ENCODE data around the gene DSCAM.

The DSCAM gene

GRCh38 chr21:40534886-40535285 lies 312.1 kb downstream of the DSCAM start:
- DNase-seq, result no peak

DNA sequence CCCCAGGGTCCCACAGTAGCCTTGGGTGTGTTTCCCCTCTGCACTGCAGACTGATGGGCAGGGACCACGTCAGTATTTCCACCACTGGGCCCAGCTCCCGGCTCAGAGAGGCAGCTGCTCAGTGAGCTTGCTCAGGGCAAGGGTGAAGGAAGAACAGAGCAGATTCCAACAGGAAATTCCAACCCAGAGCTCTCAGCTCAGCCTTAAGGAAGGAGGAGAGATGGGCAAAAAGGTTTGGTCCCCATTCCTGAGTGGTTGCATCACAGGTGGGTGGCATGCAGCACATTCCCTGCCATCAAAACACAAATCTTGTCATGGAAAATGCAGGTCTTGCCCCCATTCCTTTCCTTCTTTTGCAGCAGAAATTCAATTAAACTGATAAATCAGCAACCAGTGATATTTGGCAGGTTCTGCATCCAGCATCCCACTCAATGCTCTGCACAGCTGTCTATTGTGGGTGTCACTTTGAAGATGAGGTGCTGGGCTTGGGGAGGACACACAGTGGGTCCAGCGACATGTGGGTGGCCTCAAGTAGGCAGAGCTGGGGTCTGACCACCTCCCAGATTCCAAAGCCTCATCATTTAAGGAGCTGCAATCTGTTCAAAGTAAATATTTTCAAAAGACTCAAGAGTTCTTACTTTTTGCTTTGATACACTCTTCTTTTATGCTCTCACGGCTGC lies 315.4 kb downstream of the DSCAM start:
- peak; percentile 29 for DNase-seq

DNA sequence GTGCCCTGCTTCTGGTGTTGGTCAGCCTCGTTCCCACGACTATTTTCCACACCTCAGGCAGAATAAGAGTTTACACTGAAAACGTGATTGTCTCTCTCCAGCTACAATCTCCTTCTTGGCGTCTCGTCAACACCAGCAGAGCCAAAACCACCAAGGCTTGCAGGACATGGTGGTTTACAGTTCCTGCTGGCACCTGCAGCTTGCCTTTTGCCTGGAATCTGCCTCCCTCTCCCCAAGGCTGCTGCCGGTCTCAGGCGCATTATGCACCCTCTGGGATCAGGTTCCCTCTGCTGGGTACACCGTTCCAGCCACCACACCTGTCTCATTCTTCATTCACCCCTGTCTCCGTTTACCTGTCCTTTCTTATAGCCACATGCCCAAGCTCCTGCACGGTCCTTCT lies 315.9 kb downstream of the DSCAM start:
- DNase-seq, result no peak

DNA sequence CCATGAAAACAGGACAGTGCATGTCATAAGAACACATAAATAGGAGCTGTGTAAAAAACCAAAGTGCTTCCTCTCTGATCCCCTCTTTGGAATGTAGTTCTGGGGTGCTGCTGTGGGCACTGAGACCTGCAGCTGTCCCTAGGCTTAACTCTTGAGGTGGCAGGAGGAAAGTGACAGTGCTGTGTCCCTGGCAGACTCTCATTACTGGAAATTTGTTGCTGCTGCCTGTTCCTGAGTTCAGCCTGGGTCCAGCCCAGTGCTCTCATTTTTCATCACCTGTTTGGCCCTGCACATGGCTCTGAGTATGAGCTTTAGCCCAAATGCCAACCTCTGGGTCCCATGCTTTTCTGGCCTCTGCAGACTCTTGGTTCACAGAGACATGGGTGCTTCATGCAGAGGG lies 329.3 kb downstream of the DSCAM start:
- no peak for DNase-seq

- peak; percentile 7 for DNase-seq
Observed at GRCh38 chr21:40516335-40516734, 330.6 kb downstream of the DSCAM start.

DNA sequence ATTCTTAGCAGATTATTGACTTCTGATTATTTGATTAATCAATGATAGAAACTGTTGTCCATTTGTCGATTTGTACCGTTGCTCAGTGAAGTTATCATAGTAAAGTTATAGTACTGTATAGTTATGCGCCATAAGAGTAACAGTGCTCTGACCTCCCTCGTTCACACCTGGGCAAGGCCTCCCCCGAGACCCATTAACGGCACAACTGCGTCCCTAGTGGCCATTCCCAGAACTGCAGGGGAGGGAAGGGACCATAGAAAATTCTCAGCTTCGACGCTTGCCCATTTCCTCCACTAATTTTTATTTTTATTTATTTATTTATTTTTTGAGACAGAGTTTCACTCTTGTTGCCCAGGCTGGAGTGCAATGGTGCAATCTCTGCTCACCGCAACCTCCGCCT lies 334.4 kb downstream of the DSCAM start:
- DNase-seq, result no peak

- DNase-seq, result peak; percentile 83
Observed at GRCh38 chr21:40507978-40508377, 339.0 kb downstream of the DSCAM start.

GRCh38 chr21:40505681-40506080 lies 341.3 kb downstream of the DSCAM start:
- DNase-seq, result peak; percentile 65

GRCh38 chr21:40505244-40505643 lies 341.7 kb downstream of the DSCAM start:
- DNase-seq, result no peak

GRCh38 chr21:40504825-40505224 lies 342.1 kb downstream of the DSCAM start:
- no peak for DNase-seq

DNA sequence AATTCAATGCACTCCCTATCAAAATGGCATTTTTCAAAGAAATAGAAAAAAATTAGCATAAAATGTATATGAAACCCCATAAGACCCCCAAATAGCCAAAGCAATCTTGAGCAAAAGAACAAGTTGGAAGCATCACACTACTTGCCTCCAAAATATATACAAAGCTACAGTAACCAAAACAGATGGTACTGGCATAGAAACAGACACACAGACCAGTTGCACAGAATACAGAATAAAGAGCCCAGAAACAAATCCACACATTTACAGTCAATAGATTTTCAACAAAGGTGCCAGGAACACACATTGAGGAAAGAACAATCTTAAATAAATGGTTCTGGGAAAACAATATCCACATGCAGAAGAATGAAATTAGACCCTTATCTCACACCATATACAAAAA lies 350.8 kb downstream of the DSCAM start:
- no peak for DNase-seq

- no peak for DNase-seq
Observed at GRCh38 chr21:40490408-40490807, 356.6 kb downstream of the DSCAM start.

GRCh38 chr21:40489001-40489400 lies 358.0 kb downstream of the DSCAM start:
- DNase-seq, result no peak

DNA sequence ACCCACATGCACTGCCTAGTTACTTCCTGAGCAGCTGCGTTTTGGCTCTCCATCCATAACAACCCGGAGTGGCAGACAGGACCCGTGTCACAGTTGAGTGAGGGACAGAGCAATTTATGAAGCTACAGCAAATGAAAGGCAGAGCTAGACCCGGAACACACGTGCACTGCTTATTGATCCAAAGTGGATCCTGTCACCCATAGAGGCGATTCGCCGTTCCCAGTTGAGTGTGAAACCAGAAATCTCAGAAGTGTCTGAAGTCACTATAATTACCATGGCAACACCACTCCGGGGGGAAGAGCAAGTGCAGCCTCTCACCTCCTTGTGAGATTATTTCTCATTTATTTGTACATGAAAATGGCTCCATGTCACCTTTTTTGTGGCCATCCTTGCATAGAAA lies 365.2 kb downstream of the DSCAM start:
- no peak for DNase-seq

GRCh38 chr21:40474513-40474912 lies 372.4 kb downstream of the DSCAM start:
- no peak for DNase-seq

GRCh38 chr21:40472013-40472412 lies 374.9 kb downstream of the DSCAM start:
- peak; percentile 53 for DNase-seq

- peak; percentile 8 for DNase-seq
Observed at GRCh38 chr21:40471103-40471502, 375.9 kb downstream of the DSCAM start.

DNA sequence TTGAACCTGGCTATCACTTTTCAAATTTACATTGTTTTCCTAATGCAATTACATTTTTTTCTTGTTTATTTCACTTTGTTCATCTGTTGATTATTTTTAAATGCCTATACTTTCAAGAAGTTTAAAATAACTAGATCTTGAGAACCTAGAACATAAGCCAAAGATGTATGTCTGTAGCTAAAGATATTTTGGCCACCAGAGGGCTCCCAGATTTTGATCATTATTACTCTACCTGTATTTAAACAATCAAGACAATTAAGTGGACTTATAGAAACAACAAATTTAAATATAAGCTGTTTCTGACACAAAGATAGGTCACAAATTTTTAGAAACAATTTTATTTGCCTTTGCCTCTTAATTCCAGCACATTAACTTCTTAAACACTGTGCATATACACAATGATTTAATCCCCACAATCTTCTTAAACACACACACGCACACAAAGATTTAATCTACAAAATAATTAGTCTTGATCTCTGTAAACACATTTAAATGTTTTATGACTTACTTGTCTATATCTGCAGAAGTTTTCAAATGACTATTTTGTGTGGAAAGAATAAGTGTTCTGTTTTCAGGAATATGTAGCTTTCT lies 380.0 kb downstream of the DSCAM start:
- DNase-seq, result peak; percentile 26

GRCh38 chr21:40465382-40465781 lies 381.6 kb downstream of the DSCAM start:
- no peak for DNase-seq

- no peak for DNase-seq
Observed at GRCh38 chr21:40463176-40463575, 383.8 kb downstream of the DSCAM start.

DNA sequence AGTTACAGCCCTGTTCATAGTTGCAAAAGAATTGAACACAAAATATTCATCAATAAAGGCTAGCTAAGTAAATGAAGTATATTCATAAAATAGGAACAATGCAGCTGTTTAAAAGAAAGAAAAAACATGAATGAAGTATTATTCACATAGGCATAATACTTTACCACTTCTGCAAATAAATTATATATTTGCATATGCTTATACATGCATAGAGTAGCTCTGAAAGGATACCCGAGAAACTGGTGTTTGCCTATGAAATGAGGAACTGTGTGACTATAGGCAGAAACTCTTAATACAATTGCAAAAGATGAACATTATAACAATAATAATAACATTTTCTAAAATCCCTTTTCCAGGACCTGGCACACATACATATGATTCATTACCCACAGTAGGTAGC lies 385.9 kb downstream of the DSCAM start:
- no peak for DNase-seq

GRCh38 chr21:40457741-40458140 lies 389.2 kb downstream of the DSCAM start:
- no peak for DNase-seq

DNA sequence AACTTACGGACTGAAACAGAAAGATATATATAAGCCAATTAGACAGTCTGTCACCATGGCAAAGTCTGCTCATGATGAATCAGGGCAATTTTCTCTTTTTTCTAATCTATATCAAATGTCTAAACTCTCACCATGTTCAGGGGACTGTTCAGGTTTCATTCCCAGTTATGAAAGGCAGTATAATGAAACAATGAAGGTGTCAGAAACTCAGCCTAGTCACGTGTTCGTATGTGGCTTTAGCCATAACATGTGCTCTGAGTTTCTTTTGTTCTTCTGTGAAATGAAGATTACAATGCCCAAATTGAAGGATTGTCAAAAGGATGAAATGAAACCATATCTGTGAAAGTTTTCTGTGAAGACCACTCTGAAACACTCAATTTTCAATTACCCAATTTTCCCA lies 392.9 kb downstream of the DSCAM start:
- no peak for DNase-seq

- no peak for DNase-seq
Observed at GRCh38 chr21:40453183-40453582, 393.8 kb downstream of the DSCAM start.

DNA sequence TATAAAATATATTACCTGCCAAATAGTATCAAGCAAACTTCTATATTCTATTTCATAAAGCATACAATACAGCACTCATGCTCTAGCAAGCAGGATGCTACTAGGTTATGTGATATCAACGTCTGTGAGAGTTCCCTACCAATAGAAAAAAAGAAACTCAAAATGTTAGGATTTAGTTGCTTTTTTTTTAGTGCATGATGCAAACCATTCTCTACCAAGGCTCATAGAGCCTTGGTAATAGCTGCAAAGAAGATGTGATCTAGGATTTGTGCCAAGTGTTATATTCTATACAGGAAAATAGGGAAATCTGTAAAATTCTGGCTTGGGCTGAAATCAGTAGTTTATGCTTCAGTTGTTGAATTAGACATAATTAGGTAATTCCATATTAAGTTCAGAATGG lies 394.4 kb downstream of the DSCAM start:
- DNase-seq, result no peak
